ENCODE results near the gene TLK2.

TLK2 gene

DNA sequence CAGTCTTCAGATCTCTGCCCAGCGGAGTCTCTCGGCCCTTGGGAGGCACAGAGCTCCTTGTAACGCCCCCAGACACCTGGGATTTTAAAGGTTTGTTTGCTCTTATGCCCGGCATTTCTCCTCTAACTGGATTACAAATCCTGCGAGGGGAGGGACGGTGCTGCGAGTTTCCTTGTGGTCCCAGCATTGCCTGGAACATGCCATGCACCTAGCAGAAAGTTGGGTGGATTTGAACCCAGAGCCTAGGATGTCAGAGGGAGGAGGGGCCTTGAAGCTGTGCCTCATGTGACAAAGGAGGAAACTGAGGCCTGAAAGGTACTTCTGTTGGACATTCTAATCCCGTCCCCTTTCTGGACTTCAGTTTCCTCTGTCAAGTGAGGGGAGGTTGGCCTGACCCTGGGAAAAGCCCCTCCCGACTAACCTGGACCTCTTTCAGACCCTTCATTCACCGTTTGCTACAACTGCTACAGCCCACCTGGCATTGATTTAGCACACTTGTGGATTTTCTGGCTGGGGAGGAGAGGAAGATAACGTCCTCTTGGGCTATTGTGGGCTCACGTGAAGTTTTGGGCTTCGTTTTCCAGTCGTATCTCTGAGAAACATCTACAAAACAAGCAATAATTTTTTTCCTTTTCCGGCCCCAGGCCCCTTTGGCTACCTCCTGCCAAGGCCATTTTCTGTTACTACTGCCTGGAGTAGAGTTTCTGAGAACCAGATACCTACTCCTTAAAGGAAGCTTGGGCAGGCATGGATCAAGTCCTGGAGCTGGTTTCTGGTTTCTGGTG is 179.7 kb downstream of the TLK2 start:
- DNase-seq, result no peak

DNA sequence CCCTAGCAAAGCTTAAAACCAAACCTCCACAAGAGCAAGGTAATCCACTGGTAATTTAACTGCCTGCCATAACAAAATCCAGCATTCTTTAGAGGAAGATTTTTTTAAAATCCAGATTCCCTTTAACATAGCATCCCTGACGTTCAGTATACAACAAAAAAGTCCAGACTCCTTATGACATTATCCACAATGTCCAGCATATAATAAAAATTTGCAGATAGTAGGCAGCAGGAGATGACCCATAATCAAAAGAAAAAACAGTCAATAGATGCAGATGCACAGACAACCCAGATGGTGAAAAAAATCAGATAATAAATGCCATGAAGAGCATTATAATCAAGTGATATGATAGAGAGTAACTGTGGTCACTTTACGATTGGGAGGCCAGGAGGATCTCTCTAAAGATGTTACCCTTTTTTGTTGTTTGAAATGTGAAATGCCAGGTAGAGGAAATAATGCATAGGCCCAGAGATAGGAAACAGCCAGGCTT is 182.0 kb downstream of the TLK2 start:
- DNase-seq, result no peak

- no peak for DNase-seq
These were observed 182.7 kb downstream of the TLK2 start for GRCh38 chr17:62661337-62661736.

GRCh38 chr17:62662855-62663254 is 184.2 kb downstream of the TLK2 start:
- DNase-seq, result no peak
